ENCODE data around the gene TBC1D5. TPM values are rescaled to one million over a fixed set of nuclear protein-coding genes. Genes with fewer than 3 reads are reported as not detected.

The TBC1D5 gene
- total RNA-seq, 2 donors from 2014 or later: 68.8 to 77.7 TPM

DNA sequence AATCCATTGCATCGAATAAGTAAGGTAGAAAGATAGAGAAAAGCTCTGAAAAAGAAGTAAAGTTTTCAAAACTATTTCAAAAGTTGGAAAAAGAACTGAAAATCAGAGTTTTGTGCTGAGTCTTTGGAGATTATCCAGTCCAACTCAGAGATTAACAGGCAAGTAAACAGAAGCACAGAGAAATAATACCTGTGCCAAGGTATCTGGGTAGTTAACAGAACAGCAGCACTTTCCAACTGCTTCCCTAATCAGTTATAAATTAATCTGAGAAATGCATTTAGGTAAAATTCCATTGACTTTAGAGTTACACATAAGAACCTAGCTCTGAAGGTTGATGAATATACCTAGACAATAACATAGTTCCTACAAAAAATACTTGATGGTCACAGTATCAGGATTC is 355.3 kb downstream of the TBC1D5 start:
- Histone ChIP-seq H3K4me3 (ENCODE audit: low read length) (no peak overlapping the region), H3K27ac (ENCODE audit: low read depth, low read length) (no peak overlapping the region), H3K9me3 (ENCODE audit: control insufficient read depth, low read length) (no peaks in the 10 kb centered on the region), H3K4me1 (ENCODE audit: control insufficient read depth, insufficient read depth, low read length) (peaks cover 7% of the 10 kb centered on the region), H3K27me3 (ENCODE audit: control insufficient read depth, insufficient read depth, low read length, poor library complexity, severe bottlenecking) (no peaks in the 10 kb centered on the region), H3K9ac (ENCODE audit: extremely low read depth, low read length, poor library complexity, severe bottlenecking) (no peak overlapping the region), H3K36me3 (ENCODE audit: control insufficient read depth, insufficient read depth, low read length) (peaks cover 4% of the 10 kb centered on the region)
- Mint-ChIP-seq H3K27ac (no peak overlapping the region), H3K36me3 (ENCODE audit: low read depth) (peaks cover 26% of the 10 kb centered on the region), H3K9me3 (no peaks in the 10 kb centered on the region), H3K4me3 (no peak overlapping the region), H3K4me1 (peaks cover 22% of the 10 kb centered on the region), H3K27me3 (ENCODE audit: insufficient read depth) (no peaks in the 10 kb centered on the region)
- 93 to 100% methylated on average over 1 of the region's 1 CpG for WGBS, 2 experiments (ENCODE audit: insufficient coverage in 1 of 2, insufficient read length in 1 of 2)
- DNase-seq: no peak
- TF ChIP-seq, protein P1, sequence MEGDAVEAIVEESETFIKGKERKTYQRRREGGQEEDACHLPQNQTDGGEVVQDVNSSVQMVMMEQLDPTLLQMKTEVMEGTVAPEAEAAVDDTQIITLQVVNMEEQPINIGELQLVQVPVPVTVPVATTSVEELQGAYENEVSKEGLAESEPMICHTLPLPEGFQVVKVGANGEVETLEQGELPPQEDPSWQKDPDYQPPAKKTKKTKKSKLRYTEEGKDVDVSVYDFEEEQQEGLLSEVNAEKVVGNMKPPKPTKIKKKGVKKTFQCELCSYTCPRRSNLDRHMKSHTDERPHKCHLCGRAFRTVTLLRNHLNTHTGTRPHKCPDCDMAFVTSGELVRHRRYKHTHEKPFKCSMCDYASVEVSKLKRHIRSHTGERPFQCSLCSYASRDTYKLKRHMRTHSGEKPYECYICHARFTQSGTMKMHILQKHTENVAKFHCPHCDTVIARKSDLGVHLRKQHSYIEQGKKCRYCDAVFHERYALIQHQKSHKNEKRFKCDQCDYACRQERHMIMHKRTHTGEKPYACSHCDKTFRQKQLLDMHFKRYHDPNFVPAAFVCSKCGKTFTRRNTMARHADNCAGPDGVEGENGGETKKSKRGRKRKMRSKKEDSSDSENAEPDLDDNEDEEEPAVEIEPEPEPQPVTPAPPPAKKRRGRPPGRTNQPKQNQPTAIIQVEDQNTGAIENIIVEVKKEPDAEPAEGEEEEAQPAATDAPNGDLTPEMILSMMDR (conservative IDR thresholded peaks at IDR 0.05): no peak

- no peaks in the 10 kb centered on the region for H3K27me3 Mint-ChIP-seq (ENCODE audit: insufficient read depth)
- no peak overlapping the region for H3K27ac ChIP-seq (ENCODE audit: low read depth, low read length)
- no peak overlapping the region for H3K4me3 Mint-ChIP-seq
- peaks cover 4% of the 10 kb centered on the region for H3K36me3 ChIP-seq (ENCODE audit: control insufficient read depth, insufficient read depth, low read length)
- 94 to 99% methylated on average over 8 of the region's 8 CpGs for WGBS, 2 experiments (ENCODE audit: insufficient coverage in 1 of 2, insufficient read length in 1 of 2)
- DNase-seq: no peak
- H3K27me3 ChIP-seq (ENCODE audit: control insufficient read depth, insufficient read depth, low read length, poor library complexity, severe bottlenecking): no peaks in the 10 kb centered on the region
- no peak overlapping the region for H3K4me3 ChIP-seq (ENCODE audit: low read length)
- H3K9ac ChIP-seq (ENCODE audit: extremely low read depth, low read length, poor library complexity, severe bottlenecking): no peak overlapping the region
- TF ChIP-seq, protein P1 (conservative IDR thresholded peaks at IDR 0.05): no peak
- peaks cover 20% of the 10 kb centered on the region for H3K36me3 Mint-ChIP-seq (ENCODE audit: low read depth)
- H3K27ac Mint-ChIP-seq: no peak overlapping the region
- H3K9me3 ChIP-seq (ENCODE audit: control insufficient read depth, low read length): no peaks in the 10 kb centered on the region
- H3K4me1 Mint-ChIP-seq: peaks cover 26% of the 10 kb centered on the region
- no peaks in the 10 kb centered on the region for H3K9me3 Mint-ChIP-seq
- peaks cover 8% of the 10 kb centered on the region for H3K4me1 ChIP-seq (ENCODE audit: control insufficient read depth, insufficient read depth, low read length)
Observed at GRCh38 chr3:17386432-17386831, 356.0 kb downstream of the TBC1D5 start.

DNA sequence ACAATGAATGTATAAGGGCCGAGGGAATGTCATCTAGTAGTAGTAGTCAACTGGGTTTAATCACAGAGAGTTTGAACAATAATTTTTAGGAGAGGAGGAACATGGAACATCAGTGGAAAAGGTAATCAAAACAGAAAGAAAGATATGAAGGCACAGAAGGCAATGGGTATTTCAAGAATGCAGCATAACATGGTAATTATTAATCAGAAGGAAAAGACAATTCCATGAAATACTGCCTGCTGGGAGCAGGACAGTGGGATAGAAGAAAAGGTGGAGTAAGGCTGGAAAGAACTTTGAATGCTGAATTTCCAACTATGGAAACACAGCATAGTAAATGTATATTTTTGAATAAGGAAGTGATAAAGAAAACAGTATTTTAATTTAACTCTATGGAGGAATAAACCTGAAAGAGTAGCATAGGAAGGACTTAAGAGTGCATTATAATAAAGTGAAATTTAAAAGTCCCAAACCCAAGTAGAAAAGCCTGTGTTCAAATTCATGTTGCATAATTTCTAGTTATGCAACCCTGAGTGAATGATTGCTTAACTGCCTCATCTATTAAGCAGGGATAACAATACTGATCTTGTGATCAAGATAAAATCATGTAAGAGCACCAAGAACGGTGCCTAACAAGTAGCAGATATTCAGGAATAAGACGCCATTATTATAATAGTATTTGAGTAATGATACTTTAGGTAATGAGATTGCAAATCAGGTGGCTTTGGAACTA is 357.7 kb downstream of the TBC1D5 start:
- no peak for DNase-seq
- Histone ChIP-seq H3K4me3 (ENCODE audit: low read length) (no peak overlapping the region), H3K9ac (ENCODE audit: extremely low read depth, low read length, poor library complexity, severe bottlenecking) (no peak overlapping the region), H3K27ac (ENCODE audit: low read depth, low read length) (no peak overlapping the region), H3K36me3 (ENCODE audit: control insufficient read depth, insufficient read depth, low read length) (no peaks in the 10 kb centered on the region), H3K27me3 (ENCODE audit: control insufficient read depth, insufficient read depth, low read length, poor library complexity, severe bottlenecking) (no peaks in the 10 kb centered on the region), H3K9me3 (ENCODE audit: control insufficient read depth, low read length) (no peaks in the 10 kb centered on the region), H3K4me1 (ENCODE audit: control insufficient read depth, insufficient read depth, low read length) (peaks cover 14% of the 10 kb centered on the region)
- WGBS, 2 experiments (ENCODE audit: insufficient coverage in 1 of 2, insufficient read length in 1 of 2): 86 to 100% methylated on average over 2 to 3 of the region's 3 CpGs
- peaks cover 37% of the 10 kb centered on the region for H3K4me1 Mint-ChIP-seq
- H3K36me3 Mint-ChIP-seq (ENCODE audit: low read depth): peaks cover 10% of the 10 kb centered on the region
- H3K4me3 Mint-ChIP-seq: no peak overlapping the region
- peak overlapping the region; percentile 2 for H3K27ac Mint-ChIP-seq
- TF ChIP-seq, protein P1 (conservative IDR thresholded peaks at IDR 0.05): no peak
- H3K27me3 Mint-ChIP-seq (ENCODE audit: insufficient read depth): no peaks in the 10 kb centered on the region
- H3K9me3 Mint-ChIP-seq: no peaks in the 10 kb centered on the region
